ENCODE data around the gene SHF.

SHF gene

GRCh38 chr15:45174577-45174976 lies 13.2 kb downstream of the SHF start:
- Histone ChIP-seq H3K4me3 (ENCODE audit: low read length, poor library complexity, severe bottlenecking) (no peak overlapping the region), H3K9me3 (ENCODE audit: insufficient read depth, low read depth, low read length) (no peaks in the 10 kb centered on the region), H3K36me3 (ENCODE audit: insufficient read depth, low read length) (peaks cover 57% of the 10 kb centered on the region; the same call in 1 of the 2 replicates), H3K4me1 (ENCODE audit: insufficient read depth, low read length, poor library complexity, severe bottlenecking) (peaks cover 8% of the 10 kb centered on the region), H4K20me1 (ENCODE audit: insufficient read depth, low read length, poor library complexity, severe bottlenecking) (no peaks in the 10 kb centered on the region), H3K79me2 (ENCODE audit: insufficient read depth, low read length) (peaks cover 41% of the 10 kb centered on the region), H3F3A (ENCODE audit: low read depth) (no peaks in the 10 kb centered on the region), H3K9ac (ENCODE audit: low read depth, low read length, poor library complexity, severe bottlenecking) (no peak overlapping the region), H3K9me2 (replicated peaks; ENCODE audit: low read depth, low read length) (no peaks in the 10 kb centered on the region), H3K27me3 (ENCODE audit: insufficient read depth, low read length, poor library complexity, severe bottlenecking) (no peaks in the 10 kb centered on the region), H3K4me2 (ENCODE audit: low read depth, low read length, poor library complexity, severe bottlenecking) (no peak overlapping the region), H2AFZ (ENCODE audit: low read length) (no peak overlapping the region)
- TF ChIP-seq, protein P1, sequence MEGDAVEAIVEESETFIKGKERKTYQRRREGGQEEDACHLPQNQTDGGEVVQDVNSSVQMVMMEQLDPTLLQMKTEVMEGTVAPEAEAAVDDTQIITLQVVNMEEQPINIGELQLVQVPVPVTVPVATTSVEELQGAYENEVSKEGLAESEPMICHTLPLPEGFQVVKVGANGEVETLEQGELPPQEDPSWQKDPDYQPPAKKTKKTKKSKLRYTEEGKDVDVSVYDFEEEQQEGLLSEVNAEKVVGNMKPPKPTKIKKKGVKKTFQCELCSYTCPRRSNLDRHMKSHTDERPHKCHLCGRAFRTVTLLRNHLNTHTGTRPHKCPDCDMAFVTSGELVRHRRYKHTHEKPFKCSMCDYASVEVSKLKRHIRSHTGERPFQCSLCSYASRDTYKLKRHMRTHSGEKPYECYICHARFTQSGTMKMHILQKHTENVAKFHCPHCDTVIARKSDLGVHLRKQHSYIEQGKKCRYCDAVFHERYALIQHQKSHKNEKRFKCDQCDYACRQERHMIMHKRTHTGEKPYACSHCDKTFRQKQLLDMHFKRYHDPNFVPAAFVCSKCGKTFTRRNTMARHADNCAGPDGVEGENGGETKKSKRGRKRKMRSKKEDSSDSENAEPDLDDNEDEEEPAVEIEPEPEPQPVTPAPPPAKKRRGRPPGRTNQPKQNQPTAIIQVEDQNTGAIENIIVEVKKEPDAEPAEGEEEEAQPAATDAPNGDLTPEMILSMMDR (conservative IDR thresholded peaks at IDR 0.05; ENCODE audit: low read length) = no peak; the same call in 1 of the 2 replicates
- TF ChIP-seq EZH2phosphoT487 (IDR thresholded peaks at IDR 0.05; ENCODE audit: borderline replicate concordance) = no peak

DNA sequence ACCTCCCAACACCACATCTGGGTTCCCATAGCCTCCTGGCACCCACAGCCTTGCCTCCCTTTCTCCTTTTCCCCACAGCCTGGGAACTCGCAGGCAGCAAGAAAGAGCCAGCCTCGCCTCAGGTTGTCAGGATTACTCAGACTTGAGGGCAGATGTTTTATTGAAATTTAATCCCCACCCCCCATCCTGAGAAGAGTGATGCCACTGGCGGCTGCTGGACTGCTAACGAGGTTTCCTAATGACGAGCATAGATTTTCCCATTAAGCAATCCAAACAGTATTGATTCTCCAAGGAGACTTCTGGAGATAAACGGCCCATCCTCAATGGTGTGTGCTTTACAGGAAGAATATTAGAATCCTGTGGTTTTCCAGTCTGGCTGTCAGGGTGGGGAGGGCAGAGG lies 13.7 kb downstream of the SHF start:
- Histone ChIP-seq H3K4me2 (ENCODE audit: low read depth, low read length, poor library complexity, severe bottlenecking) (no peak overlapping the region), H3K27me3 (ENCODE audit: insufficient read depth, low read length, poor library complexity, severe bottlenecking) (no peaks in the 10 kb centered on the region), H3F3A (ENCODE audit: low read depth) (no peaks in the 10 kb centered on the region), H3K4me1 (ENCODE audit: insufficient read depth, low read length, poor library complexity, severe bottlenecking) (peaks cover 3% of the 10 kb centered on the region), H3K36me3 (ENCODE audit: insufficient read depth, low read length) (peaks cover 57% of the 10 kb centered on the region; the same call in 1 of the 2 replicates), H4K20me1 (ENCODE audit: insufficient read depth, low read length, poor library complexity, severe bottlenecking) (no peaks in the 10 kb centered on the region), H3K9me3 (ENCODE audit: insufficient read depth, low read depth, low read length) (no peaks in the 10 kb centered on the region), H3K9ac (ENCODE audit: low read depth, low read length, poor library complexity, severe bottlenecking) (no peak overlapping the region), H2AFZ (ENCODE audit: low read length) (no peak overlapping the region), H3K4me3 (ENCODE audit: low read length, poor library complexity, severe bottlenecking) (no peak overlapping the region), H3K9me2 (replicated peaks; ENCODE audit: low read depth, low read length) (no peaks in the 10 kb centered on the region), H3K79me2 (ENCODE audit: insufficient read depth, low read length) (peaks cover 36% of the 10 kb centered on the region)
- TF ChIP-seq EZH2phosphoT487 (IDR thresholded peaks at IDR 0.05; ENCODE audit: borderline replicate concordance) = no peak
- TF ChIP-seq, protein P1 (conservative IDR thresholded peaks at IDR 0.05; ENCODE audit: low read length) = no peak

DNA sequence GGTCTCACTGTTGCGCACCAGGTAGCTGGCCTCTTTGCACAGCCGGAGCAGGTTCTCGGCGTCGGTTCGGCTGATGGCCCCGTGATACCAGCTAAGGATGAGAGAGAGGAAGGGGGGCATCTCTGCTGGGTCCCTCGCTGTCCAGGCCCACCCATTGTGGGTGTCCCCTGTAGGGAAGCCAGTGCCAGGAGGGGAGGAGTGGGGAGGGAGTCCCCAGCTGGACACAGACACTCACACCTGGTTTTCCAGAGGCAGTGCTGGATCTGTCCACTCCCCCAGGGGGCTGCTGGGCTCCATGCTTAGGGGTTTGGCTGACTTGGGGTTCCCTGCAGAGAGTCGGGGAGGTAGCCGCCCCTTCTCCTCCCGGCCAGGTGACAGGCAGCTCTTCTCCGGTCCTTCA lies 15.9 kb downstream of the SHF start:
- TF ChIP-seq, protein P1 (conservative IDR thresholded peaks at IDR 0.05; ENCODE audit: low read length) = no peak
- no peak for TF ChIP-seq EZH2phosphoT487 (IDR thresholded peaks at IDR 0.05; ENCODE audit: borderline replicate concordance)
- H3K9ac ChIP-seq (ENCODE audit: low read depth, low read length, poor library complexity, severe bottlenecking) = no peak overlapping the region
- no peaks in the 10 kb centered on the region for H3K9me2 ChIP-seq (replicated peaks; ENCODE audit: low read depth, low read length)
- H2AFZ ChIP-seq (ENCODE audit: low read length) = no peak overlapping the region
- peaks cover 15% of the 10 kb centered on the region; the same call in 1 of the 2 replicates for H3K79me2 ChIP-seq (ENCODE audit: insufficient read depth, low read length)
- H3K4me2 ChIP-seq (ENCODE audit: low read depth, low read length, poor library complexity, severe bottlenecking) = no peak overlapping the region
- no peaks in the 10 kb centered on the region for H3K9me3 ChIP-seq (ENCODE audit: insufficient read depth, low read depth, low read length)
- H3F3A ChIP-seq (ENCODE audit: low read depth) = no peaks in the 10 kb centered on the region
- peaks cover 44% of the 10 kb centered on the region; the same call in 1 of the 2 replicates for H3K36me3 ChIP-seq (ENCODE audit: insufficient read depth, low read length)
- no peaks in the 10 kb centered on the region for H3K27me3 ChIP-seq (ENCODE audit: insufficient read depth, low read length, poor library complexity, severe bottlenecking)
- H4K20me1 ChIP-seq (ENCODE audit: insufficient read depth, low read length, poor library complexity, severe bottlenecking) = no peaks in the 10 kb centered on the region
- H3K4me3 ChIP-seq (ENCODE audit: low read length, poor library complexity, severe bottlenecking) = no peak overlapping the region
- peaks cover 12% of the 10 kb centered on the region for H3K4me1 ChIP-seq (ENCODE audit: insufficient read depth, low read length, poor library complexity, severe bottlenecking)

Measured in Loucy (cell line).